A549 (cell line): ENCODE data around the gene RASGRF1. TPM values are rescaled to one million over a fixed set of nuclear protein-coding genes. Genes with fewer than 3 reads are reported as not detected.
A peak's percentile ranks its signal among the peaks of the same experiment; 100 is the strongest.

Experiments used
- ATAC-seq, 2 experiments: fragments of 200-7000 bp in 1 of 2; fragments of >200 bp in 1 of 2; cut with Nextera tagmentation in 1 of 2; cut with Tn5 transposase in 1 of 2; 3 replicates each; pipeline versions ENCODE4 v1.8.0 to v1.9.1; 2018 to 2020; ENCODE audit warnings: mild to moderate bottlenecking in 1 of 2, moderate library complexity in 1 of 2
- CTCF ChIA-PET: fragments of 300-600 bp; sonication (Branson Sonifier 250); formaldehyde crosslinking; extraction: SDS; loops from one replicate; lab custom pipeline; 2021; ENCODE audit warnings: antibody characterized with exemption, inconsistent platforms; lab: Yijun Ruan, JAX
- POLR2A ChIA-PET: fragments of 350-600 bp; formaldehyde crosslinking; extraction: SDS; loops from one replicate; lab custom pipeline; 2021; ENCODE audit warnings: antibody characterized with exemption, inconsistent platforms; lab: Yijun Ruan, JAX
- DNase-seq, 2 experiments: peaks; one replicate each; pipeline versions ENCODE4 v3.0.0 to v3.0.0-alpha.2; 2011 to 2016; ENCODE audit warnings: low read depth in 1 of 2, low spot score in 1 of 2
- FAIRE-seq: peaks from 2 replicates; lab custom pipeline; 2011; peaks lifted over from hg19 to GRCh38; lab: Jason Lieb, UNC
- H3K27ac ChIP-seq, 2 experiments: fragments of >200 bp; sonication (Bioruptor Twin); formaldehyde crosslinking; 3 replicates each; pipeline ENCODE4 v1.5.1; 2016 to 2017
- H3K4me1 ChIP-seq: fragments of >200 bp; sonication (Bioruptor Twin); formaldehyde crosslinking; 3 replicates; pipeline ENCODE4 v1.6.1; 2016
- H3K4me2 ChIP-seq: fragments of >200 bp; sonication (Bioruptor Twin); formaldehyde crosslinking; 3 replicates; pipeline ENCODE4 v1.6.1; 2016
- H3K4me3 ChIP-seq: fragments of >200 bp; sonication (Bioruptor Twin); formaldehyde crosslinking; 3 replicates; pipeline ENCODE4 v1.5.1; 2016
- H3K9me3 ChIP-seq: fragments of >200 bp; sonication (Bioruptor Twin); formaldehyde crosslinking; 3 replicates; pipeline ENCODE4 v1.6.1; 2016
- ATOH8 ChIP-seq: fragments of 250-450 bp; sonication (Bioruptor Pico); IDR thresholded peaks from 2 replicates; pipeline ENCODE4 v1.5.0; 2020; ENCODE audit warnings: low read depth, mild to moderate bottlenecking, moderate library complexity
- BCL3 ChIP-seq: fragments of >200 bp; sonication (Bioruptor Twin); formaldehyde crosslinking; IDR thresholded peaks from 3 replicates; pipeline ENCODE4 v1.6.1; 2016
- BHLHE40 ChIP-seq: IDR thresholded peaks from 2 replicates; pipeline ENCODE4 v1.6.1; 2012; ENCODE audit warnings: low read depth, low read length, inconsistent platforms
- CBX8 ChIP-seq: fragments of 200-600 bp; sonication (generic); IDR thresholded peaks from 2 replicates; pipeline ENCODE4 v1.6.1; 2016
- CEBPB ChIP-seq, 2 experiments: fragments of >200 bp in 1 of 2; sonication (Bioruptor Twin) in 1 of 2; formaldehyde crosslinking in 1 of 2; IDR thresholded peaks; 2 replicates each; pipeline ENCODE4 v1.6.1; 2012 to 2016
- CHD2 ChIP-seq: fragments of 150-350 bp; IDR thresholded peaks from 2 replicates; pipeline ENCODE4 v1.6.1; 2014; ENCODE audit warnings: low read length; ENCODE audit not compliant: partially characterized antibody
- E2F6 ChIP-seq: IDR thresholded peaks from 2 replicates; pipeline ENCODE4 v1.6.1; 2012; ENCODE audit warnings: low read depth, borderline replicate concordance
- EP300 ChIP-seq, 2 experiments: fragments of >200 bp; sonication (Bioruptor Twin); formaldehyde crosslinking; IDR thresholded peaks; 2 replicates in 1 of 2; 3 replicates in 1 of 2; pipeline ENCODE4 v1.6.1; 2016 to 2017
- ESRRA ChIP-seq: fragments of 150-350 bp; IDR thresholded peaks from 2 replicates; pipeline ENCODE4 v1.6.1; 2014; ENCODE audit warnings: mild to moderate bottlenecking, low read length, borderline replicate concordance
- FOSB ChIP-seq: fragments of 250-450 bp; sonication (Bioruptor Pico); IDR thresholded peaks from 2 replicates; pipeline ENCODE4 v1.5.0; 2020; ENCODE audit warnings: mild to moderate bottlenecking, moderate library complexity
- FOXS1 ChIP-seq: fragments of 250-450 bp; sonication (Bioruptor Pico); IDR thresholded peaks from 2 replicates; pipeline ENCODE4 v1.5.0; 2020; ENCODE audit warnings: mild to moderate bottlenecking, moderate library complexity
- HOXB5 ChIP-seq: fragments of 250-450 bp; sonication (Bioruptor Pico); IDR thresholded peaks from 2 replicates; pipeline ENCODE4 v1.5.0; 2020; ENCODE audit warnings: mild to moderate bottlenecking, moderate library complexity
- JUNB ChIP-seq: fragments of >200 bp; sonication (Bioruptor Twin); formaldehyde crosslinking; IDR thresholded peaks from 2 replicates; pipeline ENCODE4 v1.6.1; 2016
- MAFK ChIP-seq: fragments of 450-650 bp; IDR thresholded peaks from 2 replicates; pipeline ENCODE4 v1.6.1; 2014; ENCODE audit not compliant: partially characterized antibody
- MAX ChIP-seq: IDR thresholded peaks from 2 replicates; pipeline ENCODE4 v1.6.1; 2012
- MYC ChIP-seq: IDR thresholded peaks from 2 replicates; pipeline ENCODE4 v1.6.1; 2012; ENCODE audit warnings: mild to moderate bottlenecking, inconsistent platforms, low read length, improper control_type of control experiment, borderline replicate concordance
- NFE2L2 ChIP-seq: fragments of 150-350 bp; conservative IDR thresholded peaks from 2 replicates; pipeline ENCODE4 v1.6.1; 2014; ENCODE audit warnings: low read length
- NPAS2 ChIP-seq: fragments of 250-450 bp; sonication (Bioruptor Pico); IDR thresholded peaks from 2 replicates; pipeline ENCODE4 v1.8.0; 2022; ENCODE audit warnings: mild to moderate bottlenecking, moderate library complexity, borderline replicate concordance
- NR3C1 ChIP-seq: fragments of >200 bp; sonication (Bioruptor Twin); formaldehyde crosslinking; IDR thresholded peaks from 3 replicates; pipeline ENCODE4 v1.6.1; 2017
- PBX3 ChIP-seq: IDR thresholded peaks from 2 replicates; pipeline ENCODE4 v1.6.1; 2012
- POLR2A ChIP-seq: IDR thresholded peaks from 2 replicates; pipeline ENCODE4 v1.6.1; 2012; ENCODE audit warnings: mild to moderate bottlenecking, low read length
- RAD21 ChIP-seq, 2 experiments: fragments of >200 bp in 1 of 2; sonication (Bioruptor Twin) in 1 of 2; formaldehyde crosslinking in 1 of 2; IDR thresholded peaks in 1 of 2; conservative IDR thresholded peaks in 1 of 2; 2 replicates in 1 of 2; 3 replicates in 1 of 2; pipeline ENCODE4 v1.6.1; 2012 to 2018; ENCODE audit warnings: inconsistent platforms in 1 of 2
- RARB ChIP-seq: fragments of 250-450 bp; sonication (Bioruptor Pico); IDR thresholded peaks from 2 replicates; pipeline ENCODE4 v1.8.0; 2021; ENCODE audit warnings: mild to moderate bottlenecking, moderate library complexity
- RFX5 ChIP-seq: fragments of 450-650 bp; IDR thresholded peaks from 2 replicates; pipeline ENCODE4 v1.7.1; 2014; ENCODE audit warnings: antibody characterized with exemption, mild to moderate bottlenecking, moderate library complexity
- RNF2 ChIP-seq: fragments of 200-600 bp; sonication (generic); IDR thresholded peaks from 2 replicates; pipeline ENCODE4 v1.6.1; 2016; ENCODE audit warnings: low read depth, mild to moderate bottlenecking, antibody characterized with exemption, moderate library complexity, borderline replicate concordance
- SREBF2 ChIP-seq: fragments of 450-650 bp; IDR thresholded peaks from 2 replicates; pipeline ENCODE4 v1.6.1; 2014; ENCODE audit warnings: mild to moderate bottlenecking, moderate library complexity
- TFCP2L1 ChIP-seq: fragments of 250-450 bp; sonication (Bioruptor Pico); IDR thresholded peaks from 2 replicates; pipeline ENCODE4 v1.5.0; 2021; ENCODE audit warnings: mild to moderate bottlenecking
- WGBS: methylation state at CpG from one replicate; pipeline ENCODE4 v1.1.6; 2017; ENCODE audit errors: missing lambda C conversion rate; 5-methylcytosine and 5-hydroxymethylcytosine counted together
- polyA plus RNA-seq, 4 experiments: library from polyadenylated mRNA; depleted of rRNA in 3 of 4; stranded (reverse); fragments of >200 nt; fragmentation: RNase III in 1 of 4; extraction: RNeasy Plus Mini Kit Qiagen cat#74134 plus additional on column Dnase treatment in 1 of 4; gene quantifications; 2 replicates in 3 of 4; 3 replicates in 1 of 4; pipeline ENCODE4 v1.2.3, GENCODE V29; 2011 to 2017
- TF ChIP-seq, protein P1 (sequence below): fragments of 450-650 bp; IDR thresholded peaks from 2 replicates; pipeline ENCODE4 v1.6.1; 2014; ENCODE audit warnings: antibody characterized with exemption
- TF ChIP-seq, protein P2 (sequence below): fragments of 200-600 bp; sonication (generic); IDR thresholded peaks from 2 replicates; pipeline ENCODE4 v1.6.1; 2016; ENCODE audit warnings: antibody characterized with exemption, mild to moderate bottlenecking, moderate library complexity
- TF ChIP-seq, protein P3 (sequence below): fragments of 250-450 bp; sonication (Bioruptor Pico); IDR thresholded peaks from 2 replicates; pipeline ENCODE4 v1.5.0; 2021; ENCODE audit warnings: mild to moderate bottlenecking, moderate library complexity, borderline replicate concordance

RASGRF1 gene
- polyA plus RNA-seq, 2 of the 4 experiments (the other 2 are of a cell fraction): 0.13 to 0.21 TPM

- FAIRE-seq: no peak
- ChIA-PET POLR2A (interaction anchor here (0.9 kb wide), 1 partner anchor 9 kb away, joined by 4 read pairs; no protein-coding TSS in a partner anchor), CTCF (interaction anchor here (0.7 to 2.2 kb wide), 4 partner anchors 33 to 414 kb away, joined by 3 to 14 read pairs (median 4); no protein-coding TSS in a partner anchor)
- Histone ChIP-seq H3K4me2 (peak within 1 kb of the TSS; percentile 86), H3K4me3 (peak within 1 kb of the TSS; percentile 47), H3K9me3 (no peaks in the 10 kb centered on the region), H3K27ac (peak within 1 kb of the TSS; percentile 66 to 85), H3K4me1 (peaks cover 12% of the 10 kb centered on the region; the same call in 2 of the 3 replicates)
- DNase-seq: peak; percentile 65 to 78
- WGBS: 3% methylated on average over 12 of the region's 71 CpGs
- ATAC-seq: peak; percentile 74 to 86
- no peak for TF ChIP-seq CHD2
- peak; percentile 39 for TF ChIP-seq POLR2A
- TF ChIP-seq, protein P1, sequence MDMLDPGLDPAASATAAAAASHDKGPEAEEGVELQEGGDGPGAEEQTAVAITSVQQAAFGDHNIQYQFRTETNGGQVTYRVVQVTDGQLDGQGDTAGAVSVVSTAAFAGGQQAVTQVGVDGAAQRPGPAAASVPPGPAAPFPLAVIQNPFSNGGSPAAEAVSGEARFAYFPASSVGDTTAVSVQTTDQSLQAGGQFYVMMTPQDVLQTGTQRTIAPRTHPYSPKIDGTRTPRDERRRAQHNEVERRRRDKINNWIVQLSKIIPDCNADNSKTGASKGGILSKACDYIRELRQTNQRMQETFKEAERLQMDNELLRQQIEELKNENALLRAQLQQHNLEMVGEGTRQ: no peak
- peak; percentile 90; the same call in 1 of the 2 replicates for TF ChIP-seq RNF2
- no peak for TF ChIP-seq PBX3
- TF ChIP-seq SREBF2: no peak
- TF ChIP-seq MAX: peak; percentile 98
- TF ChIP-seq TFCP2L1 (CRISPR knock-in tag): no peak
- TF ChIP-seq, protein P2, sequence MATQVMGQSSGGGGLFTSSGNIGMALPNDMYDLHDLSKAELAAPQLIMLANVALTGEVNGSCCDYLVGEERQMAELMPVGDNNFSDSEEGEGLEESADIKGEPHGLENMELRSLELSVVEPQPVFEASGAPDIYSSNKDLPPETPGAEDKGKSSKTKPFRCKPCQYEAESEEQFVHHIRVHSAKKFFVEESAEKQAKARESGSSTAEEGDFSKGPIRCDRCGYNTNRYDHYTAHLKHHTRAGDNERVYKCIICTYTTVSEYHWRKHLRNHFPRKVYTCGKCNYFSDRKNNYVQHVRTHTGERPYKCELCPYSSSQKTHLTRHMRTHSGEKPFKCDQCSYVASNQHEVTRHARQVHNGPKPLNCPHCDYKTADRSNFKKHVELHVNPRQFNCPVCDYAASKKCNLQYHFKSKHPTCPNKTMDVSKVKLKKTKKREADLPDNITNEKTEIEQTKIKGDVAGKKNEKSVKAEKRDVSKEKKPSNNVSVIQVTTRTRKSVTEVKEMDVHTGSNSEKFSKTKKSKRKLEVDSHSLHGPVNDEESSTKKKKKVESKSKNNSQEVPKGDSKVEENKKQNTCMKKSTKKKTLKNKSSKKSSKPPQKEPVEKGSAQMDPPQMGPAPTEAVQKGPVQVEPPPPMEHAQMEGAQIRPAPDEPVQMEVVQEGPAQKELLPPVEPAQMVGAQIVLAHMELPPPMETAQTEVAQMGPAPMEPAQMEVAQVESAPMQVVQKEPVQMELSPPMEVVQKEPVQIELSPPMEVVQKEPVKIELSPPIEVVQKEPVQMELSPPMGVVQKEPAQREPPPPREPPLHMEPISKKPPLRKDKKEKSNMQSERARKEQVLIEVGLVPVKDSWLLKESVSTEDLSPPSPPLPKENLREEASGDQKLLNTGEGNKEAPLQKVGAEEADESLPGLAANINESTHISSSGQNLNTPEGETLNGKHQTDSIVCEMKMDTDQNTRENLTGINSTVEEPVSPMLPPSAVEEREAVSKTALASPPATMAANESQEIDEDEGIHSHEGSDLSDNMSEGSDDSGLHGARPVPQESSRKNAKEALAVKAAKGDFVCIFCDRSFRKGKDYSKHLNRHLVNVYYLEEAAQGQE: no peak
- no peak for TF ChIP-seq NPAS2 (CRISPR knock-in tag)
- TF ChIP-seq, protein P3, sequence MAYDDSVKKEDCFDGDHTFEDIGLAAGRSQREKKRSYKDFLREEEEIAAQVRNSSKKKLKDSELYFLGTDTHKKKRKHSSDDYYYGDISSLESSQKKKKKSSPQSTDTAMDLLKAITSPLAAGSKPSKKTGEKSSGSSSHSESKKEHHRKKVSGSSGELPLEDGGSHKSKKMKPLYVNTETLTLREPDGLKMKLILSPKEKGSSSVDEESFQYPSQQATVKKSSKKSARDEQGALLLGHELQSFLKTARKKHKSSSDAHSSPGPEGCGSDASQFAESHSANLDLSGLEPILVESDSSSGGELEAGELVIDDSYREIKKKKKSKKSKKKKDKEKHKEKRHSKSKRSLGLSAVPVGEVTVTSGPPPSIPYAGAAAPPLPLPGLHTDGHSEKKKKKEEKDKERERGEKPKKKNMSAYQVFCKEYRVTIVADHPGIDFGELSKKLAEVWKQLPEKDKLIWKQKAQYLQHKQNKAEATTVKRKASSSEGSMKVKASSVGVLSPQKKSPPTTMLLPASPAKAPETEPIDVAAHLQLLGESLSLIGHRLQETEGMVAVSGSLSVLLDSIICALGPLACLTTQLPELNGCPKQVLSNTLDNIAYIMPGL (CRISPR knock-in tag): no peak
- TF ChIP-seq NFE2L2: no peak
- no peak for TF ChIP-seq EP300 (IDR thresholded peaks at IDR 0.05)
- TF ChIP-seq JUNB: no peak
- TF ChIP-seq MYC: no peak
- 0 out of 2 replicates have a peak, but pooled peaks have one; percentile 46 for TF ChIP-seq HOXB5 (CRISPR knock-in tag)
- no peak; the same call in 1 of the 2 replicates for TF ChIP-seq BHLHE40
- TF ChIP-seq FOSB (CRISPR knock-in tag): no peak
- TF ChIP-seq MAFK: no peak
- TF ChIP-seq E2F6: peak; percentile 99
- no peak for TF ChIP-seq RAD21 (conservative IDR thresholded peaks at IDR 0.05 in 1 of 2, IDR thresholded peaks at IDR 0.05 in 1 of 2)
- no peak for TF ChIP-seq CBX8
- no peak for TF ChIP-seq ESRRA
- no peak for TF ChIP-seq CEBPB (IDR thresholded peaks at IDR 0.05)
- no peak for TF ChIP-seq NR3C1
- TF ChIP-seq BCL3: no peak
- no peak for TF ChIP-seq FOXS1
- TF ChIP-seq ATOH8 (CRISPR knock-in tag): peak; percentile 17; the same call in 1 of the 2 replicates
- no peak for TF ChIP-seq RFX5
- no peak for TF ChIP-seq RARB (CRISPR knock-in tag)
Measured at GRCh38 chr15:78944669-78945407, 145.7 kb downstream of the RASGRF1 start, which contains the start of gene CTSH. Gene CTSH (minus strand): TSS chr15:78945046. CDS start chr15:78944981, 65 bp downstream.
